G401 (cell line): ENCODE results near the gene VAMP4. TPM values are rescaled to one million over a fixed set of nuclear protein-coding genes. Genes with fewer than 3 reads are reported as not detected.
A peak's percentile ranks its signal among the peaks of the same experiment; 100 is the strongest.
"Not testable (repeated sequence)": the region's sequence is repeated elsewhere in the genome, so short reads cannot be mapped to it uniquely, and the experiment has no call there.

Source experiments
- DNase-seq: peaks from one replicate; pipeline ENCODE4 v3.0.0-alpha.2; 2015; ENCODE audit warnings: low spot score
- in situ Hi-C: cut with HindIII; loops from 2 replicates; pipeline ENCODE4 v1.10.0; 2016; ENCODE audit warnings: low sequenced_read_pairs, mixed read lengths
- total RNA-seq: library from RNA; depleted of rRNA; stranded (reverse); fragments of >200 nt; shearing (Covaris generic); gene quantifications from 2 replicates; pipeline ENCODE4 v1.2.3, GENCODE V29; 2014

The VAMP4 gene
- total RNA-seq, 1 experiment from 2014 or later: 4.3 TPM

- no peak for DNase-seq
These were observed 12.0 kb upstream of the VAMP4 start for GRCh38 chr1:171753685-171754352.

GRCh38 chr1:171753182-171753581 lies 11.3 kb upstream of the VAMP4 start:
- in situ Hi-C loops: no loop called here
- no peak for DNase-seq

More at GRCh38 chr1:171753685-171754352, 12.0 kb upstream of the VAMP4 start:
- in situ Hi-C loops: no loop called here

GRCh38 chr1:171751221-171751620 lies 9.4 kb upstream of the VAMP4 start:
- DNase-seq: no peak
- in situ Hi-C loops: no loop called here

- in situ Hi-C loops: no loop called here
- DNase-seq: no peak
These were observed 6.8 kb upstream of the VAMP4 start for GRCh38 chr1:171748651-171749050.

GRCh38 chr1:171744986-171745385 lies 3.1 kb upstream of the VAMP4 start:
- in situ Hi-C loops: no loop called here
- no peak for DNase-seq

- in situ Hi-C loops: no loop called here
- peak; percentile 59 for DNase-seq
These were observed 1.4 kb upstream of the VAMP4 start for GRCh38 chr1:171743081-171743870.

- peak; percentile 80 for DNase-seq
- in situ Hi-C loops: no loop called here
These were observed 685 bp upstream of the VAMP4 start for GRCh38 chr1:171742577-171742922.

- peak; percentile 78 for DNase-seq
- in situ Hi-C loops: no loop called here
These were observed 636 bp downstream of the VAMP4 start for GRCh38 chr1:171740987-171741871.

GRCh38 chr1:171740356-171740863 lies 1.5 kb downstream of the VAMP4 start:
- DNase-seq: no peak
- in situ Hi-C loops: no loop called here

GRCh38 chr1:171739656-171740055 lies 2.2 kb downstream of the VAMP4 start:
- DNase-seq: no peak
- in situ Hi-C loops: no loop called here

- in situ Hi-C loops: no loop called here
- DNase-seq: no peak
These were observed 3.0 kb downstream of the VAMP4 start for GRCh38 chr1:171738911-171739310.

- no peak for DNase-seq
- in situ Hi-C loops: no loop called here
These were observed 5.7 kb downstream of the VAMP4 start for GRCh38 chr1:171736196-171736595.

GRCh38 chr1:171730052-171730451 lies 11.8 kb downstream of the VAMP4 start:
- no peak for DNase-seq
- in situ Hi-C loops: no loop called here

GRCh38 chr1:171727778-171728177 lies 14.1 kb downstream of the VAMP4 start:
- DNase-seq: peak; percentile 73

GRCh38 chr1:171723180-171723579 lies 18.7 kb downstream of the VAMP4 start:
- DNase-seq, in situ Hi-C loops: not testable (repeated sequence)

More at GRCh38 chr1:171727778-171728177, 14.1 kb downstream of the VAMP4 start:
- in situ Hi-C loops: no loop called here

GRCh38 chr1:171718848-171719247 lies 23.0 kb downstream of the VAMP4 start:
- in situ Hi-C loops: no loop called here
- DNase-seq: no peak

- in situ Hi-C loops: no loop called here
- DNase-seq: no peak
These were observed 23.6 kb downstream of the VAMP4 start for GRCh38 chr1:171718216-171718615.

- no peak for DNase-seq
- in situ Hi-C loops: no loop called here
These were observed 24.7 kb downstream of the VAMP4 start for GRCh38 chr1:171717062-171717718.

GRCh38 chr1:171716616-171717015 lies 25.2 kb downstream of the VAMP4 start:
- in situ Hi-C loops: no loop called here
- DNase-seq: no peak
